T-helper 1 cell treated with Interleukin-12 subunit alpha and Interleukin-12 subunit beta and Interleukin-4 antibody, amounts not matched to agents 30 ng/mL and 1 ng/mL, for 36 hours (primary cell): ENCODE data around the gene ATP9A. TPM values are rescaled to one million over a fixed set of nuclear protein-coding genes. Genes with fewer than 3 reads are reported as not detected.
"Not testable (repeated sequence)": the region's sequence is repeated elsewhere in the genome, so short reads cannot be mapped to it uniquely, and the experiment has no call there.

Source experiments
- intact Hi-C: fragments of 100-400 bp; cut with micrococcal nuclease; formaldehyde crosslinking; loops from one replicate; pipeline ENCODE4 v1.15.1; 2024
- total RNA-seq: library from RNA; stranded (reverse); gene quantifications from 2 replicates; pipeline ENCODE4 v1.2.3, GENCODE V29; 2022

ATP9A gene
- total RNA-seq, 1 donor from 2014 or later, result 3.2 TPM

DNA sequence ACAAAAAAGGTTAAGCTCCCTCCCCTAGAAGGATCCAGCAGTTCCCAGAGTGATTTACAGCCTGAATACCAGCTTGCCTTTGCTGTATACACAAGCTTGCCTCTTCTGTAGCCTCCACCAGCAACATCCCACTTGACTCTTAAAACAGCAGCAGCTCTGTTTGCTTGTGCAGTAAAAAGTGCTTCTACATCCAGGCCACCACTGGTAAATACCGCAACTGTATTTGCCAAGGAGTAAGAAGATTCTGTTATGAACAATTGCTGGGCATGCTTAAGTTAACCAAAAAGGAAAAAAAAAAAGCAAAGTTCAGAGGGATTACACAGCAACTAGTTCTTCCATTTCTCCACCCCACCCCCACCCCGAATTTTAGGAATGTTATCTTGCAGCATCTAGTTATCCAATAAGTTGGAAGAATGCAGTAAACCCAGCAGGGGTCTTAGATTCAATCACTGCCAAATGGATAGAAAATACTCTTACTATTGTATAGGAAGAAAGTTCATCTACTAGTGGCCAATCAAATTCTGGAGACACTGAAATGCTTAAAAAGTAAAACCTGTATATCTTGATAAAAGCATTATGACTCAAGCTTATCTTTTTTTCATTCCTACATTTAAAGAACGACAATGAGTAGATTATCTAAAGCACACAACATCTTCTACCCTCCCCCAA, 29.3 kb upstream of the ATP9A start:
- intact Hi-C loops, result no loop called here

DNA sequence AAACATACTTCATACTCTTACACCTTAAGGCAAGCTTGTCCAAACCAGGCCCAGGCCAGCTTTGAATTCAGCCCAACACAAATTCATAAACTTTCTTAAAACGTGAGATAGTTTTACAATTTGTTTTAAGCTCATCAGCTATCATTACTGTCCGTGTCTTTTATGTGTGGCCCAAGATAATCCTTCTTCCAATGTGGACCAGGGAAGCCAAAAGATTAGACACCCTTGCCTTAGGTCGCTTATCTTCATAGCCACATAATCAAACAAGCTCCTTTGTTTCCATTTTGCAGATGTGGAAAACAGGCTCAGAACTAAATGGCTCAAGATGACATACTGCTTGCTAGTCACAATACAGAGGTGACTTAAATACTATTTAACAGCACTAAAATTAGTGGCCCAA, 28.1 kb upstream of the ATP9A start:
- intact Hi-C loops, result no loop called here

DNA sequence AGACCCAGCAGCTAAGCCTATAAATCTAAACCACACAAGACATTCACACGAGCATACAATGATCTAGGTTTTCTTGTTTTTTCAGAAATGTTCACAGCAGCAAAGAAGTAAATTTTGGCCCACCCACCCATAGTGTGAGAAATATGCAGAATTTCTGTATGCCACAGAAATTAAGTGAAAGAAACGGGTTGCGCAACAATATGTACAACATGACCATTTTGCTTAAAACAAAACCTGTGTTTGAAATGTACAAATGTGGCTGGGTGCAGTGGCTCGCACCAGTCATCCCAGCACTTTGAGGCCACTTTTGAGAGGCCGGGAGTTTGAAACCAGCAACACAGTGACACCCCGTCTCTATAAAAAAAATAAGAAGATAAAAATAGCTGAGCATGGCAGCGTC, 24.8 kb upstream of the ATP9A start:
- intact Hi-C loops, result no loop called here

DNA sequence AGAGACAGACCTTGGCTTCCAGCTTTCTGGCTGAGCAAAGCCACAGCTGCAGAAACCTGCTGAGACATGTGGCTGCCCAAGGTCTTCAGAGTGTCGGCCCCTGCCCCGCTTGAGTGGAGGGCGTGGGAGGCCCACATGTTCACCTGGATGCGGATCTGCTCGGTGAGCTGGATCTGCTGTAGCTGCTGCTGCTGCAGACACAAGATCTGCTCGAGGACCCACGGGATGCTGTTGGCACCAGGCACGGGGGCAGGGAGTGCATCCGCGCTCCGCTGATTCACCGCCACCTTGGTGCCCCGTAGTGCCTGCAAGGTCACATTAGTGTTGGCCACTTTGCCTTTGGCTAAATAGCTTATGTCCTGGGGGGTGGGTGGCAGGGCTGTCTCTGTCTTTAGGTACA, 23.4 kb upstream of the ATP9A start:
- intact Hi-C loops, result no loop called here

DNA sequence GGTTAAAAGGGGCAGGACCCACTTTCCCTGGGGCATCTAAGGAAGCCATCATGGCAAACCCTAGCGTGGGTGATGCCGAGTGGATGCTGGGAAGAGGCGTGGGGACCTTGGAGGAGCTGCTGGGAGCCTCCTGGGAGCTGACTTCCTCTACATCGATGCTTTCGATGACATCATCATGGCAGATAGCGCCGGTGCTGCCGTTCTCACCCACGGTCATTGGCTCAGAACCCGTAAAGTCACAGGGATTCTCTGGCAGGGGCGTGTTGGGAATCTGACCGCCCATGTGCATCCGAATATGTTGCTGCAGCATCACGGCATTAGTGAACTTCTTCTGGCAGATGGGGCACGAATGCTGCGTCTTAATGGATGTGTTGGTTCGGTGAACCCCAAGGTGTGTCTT, 22.1 kb upstream of the ATP9A start:
- intact Hi-C loops, result no loop called here

DNA sequence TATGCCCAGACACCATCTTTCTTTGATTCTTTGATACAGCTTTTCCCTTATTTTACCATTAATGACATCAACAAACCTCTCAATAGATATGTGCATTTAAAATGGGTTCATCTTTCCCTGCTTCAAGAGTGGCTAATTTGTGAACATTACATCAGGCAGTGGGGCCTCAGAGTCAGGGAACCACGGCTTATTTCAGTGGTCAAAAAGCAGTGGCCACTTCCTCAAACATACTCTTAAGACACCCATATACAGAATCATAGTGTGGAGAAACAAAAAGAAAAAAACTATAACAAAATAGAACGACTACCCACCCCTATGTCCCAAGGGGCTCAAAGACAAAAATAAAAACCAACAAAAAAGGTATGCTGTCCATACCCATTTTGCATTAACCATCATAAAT, 21.2 kb upstream of the ATP9A start:
- intact Hi-C loops, result no loop called here

DNA sequence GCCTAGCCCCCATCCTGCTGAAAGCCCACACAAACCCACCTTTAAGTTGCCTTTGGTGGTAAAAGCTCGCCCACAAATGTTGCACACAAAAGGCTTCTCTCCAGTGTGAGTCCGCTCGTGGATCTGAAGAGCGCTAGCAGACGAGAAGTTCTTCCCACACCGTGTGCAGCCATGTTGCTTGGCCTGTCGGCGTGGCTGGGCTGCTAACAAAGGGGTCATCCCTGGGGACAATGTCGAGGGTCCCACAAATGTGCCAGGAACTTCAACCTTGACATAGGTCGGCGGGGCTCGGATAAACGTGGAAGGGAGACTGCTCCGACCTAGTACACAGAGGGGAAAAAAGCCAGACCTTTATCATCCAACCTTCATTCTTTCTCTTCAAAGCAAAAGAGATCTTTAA, 20.6 kb upstream of the ATP9A start:
- intact Hi-C loops, result no loop called here

GRCh38 chr20:51784299-51784698, 16.1 kb upstream of the ATP9A start:
- intact Hi-C loops, result no loop called here

DNA sequence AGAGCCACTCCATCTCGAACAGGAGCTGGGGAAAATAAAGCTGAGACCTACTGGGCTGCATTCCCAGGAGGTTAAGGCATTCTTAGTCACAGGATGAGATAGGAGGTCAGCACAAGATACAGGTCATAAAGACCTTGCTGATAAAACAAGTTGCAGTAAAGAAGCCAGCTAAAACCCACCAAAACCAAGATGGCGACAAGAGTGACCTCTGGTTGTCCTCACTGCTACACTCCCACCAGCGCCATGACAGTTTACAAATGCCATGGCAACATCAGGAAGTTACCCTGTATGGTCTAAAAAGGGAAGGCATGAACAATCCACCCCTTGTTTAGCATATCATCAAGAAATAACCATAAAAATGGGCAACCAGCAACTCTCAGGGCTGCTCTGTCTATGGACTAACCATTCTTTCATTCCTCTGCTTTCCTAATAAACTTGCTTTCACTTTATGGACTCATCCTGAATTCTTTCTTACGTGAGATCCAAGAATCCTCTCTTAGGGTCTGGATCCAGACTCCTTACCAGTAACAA, 10.1 kb upstream of the ATP9A start:
- intact Hi-C loops, result not testable (repeated sequence)

GRCh38 chr20:51775241-51775640, 7.1 kb upstream of the ATP9A start:
- intact Hi-C loops, result no loop called here

DNA sequence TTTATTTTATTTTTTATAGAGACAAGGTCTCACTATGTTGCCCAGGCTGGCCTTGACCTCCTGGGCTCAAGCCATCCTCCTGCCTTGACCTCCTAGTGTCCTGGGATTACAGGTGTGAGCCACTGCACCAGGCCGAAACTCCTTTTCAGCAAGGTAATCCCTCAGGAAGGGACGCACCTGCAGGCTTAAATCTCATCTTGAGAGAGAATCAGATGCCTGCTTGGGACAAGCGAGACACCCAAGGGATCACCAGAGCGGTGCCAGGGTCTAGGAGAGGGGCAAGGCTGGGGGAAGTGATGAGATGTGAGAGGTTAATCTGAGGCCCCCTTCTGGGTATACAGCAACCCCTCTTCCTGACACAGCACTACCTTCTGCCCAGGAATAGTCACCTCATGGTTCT, 4.0 kb upstream of the ATP9A start:
- intact Hi-C loops, result no loop called here

- intact Hi-C loops, result loop anchor here (5.0 kb wide), 1 partner anchor 262 kb away; no protein-coding TSS in a partner anchor
Observed at GRCh38 chr20:51769976-51770615, 1.9 kb upstream of the ATP9A start.

DNA sequence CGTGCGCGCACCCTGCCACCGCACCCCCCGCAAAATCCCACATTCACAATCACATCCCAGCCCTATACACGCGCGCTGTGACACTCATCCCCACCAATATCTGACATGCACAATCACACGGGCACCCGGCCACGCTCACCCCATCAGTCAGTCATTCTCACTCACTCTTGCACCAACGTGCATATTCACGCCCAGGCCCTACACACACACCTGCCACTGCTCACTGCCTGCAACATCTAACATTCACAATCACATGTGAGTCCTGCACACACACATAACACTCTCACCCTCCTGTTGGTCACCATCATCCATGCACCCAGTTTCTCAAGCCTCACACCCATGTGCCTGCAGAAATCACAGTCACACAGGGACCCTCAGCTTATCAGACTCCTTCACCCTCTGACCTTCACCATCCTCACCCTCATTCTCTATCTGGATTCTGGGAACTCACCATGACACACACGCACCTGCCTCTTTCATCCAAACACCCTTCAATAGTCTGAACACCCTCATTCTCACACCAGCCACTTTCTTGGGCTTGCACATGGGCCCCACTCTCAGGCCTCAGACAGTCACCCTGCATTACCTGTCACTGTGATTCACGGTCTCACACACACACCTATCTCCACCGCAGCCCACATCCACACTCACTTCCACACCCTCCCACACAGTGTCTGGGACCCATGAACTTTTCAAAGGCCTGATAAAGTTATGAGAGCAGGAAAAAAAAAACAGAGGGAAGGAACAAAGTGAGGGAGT, 748 bp upstream of the ATP9A start:
- intact Hi-C loops, result loop anchor here (5.0 kb wide), 1 partner anchor 263 kb away; no protein-coding TSS in a partner anchor

GRCh38 chr20:51766994-51767866, 960 bp downstream of the ATP9A start:
- intact Hi-C loops, result loop anchor here (5.0 kb wide), 1 partner anchor 265 kb away; no protein-coding TSS in a partner anchor

GRCh38 chr20:51765381-51765780, 2.8 kb downstream of the ATP9A start:
- intact Hi-C loops, result loop anchor here (5.0 kb wide), 1 partner anchor 267 kb away; no protein-coding TSS in a partner anchor

DNA sequence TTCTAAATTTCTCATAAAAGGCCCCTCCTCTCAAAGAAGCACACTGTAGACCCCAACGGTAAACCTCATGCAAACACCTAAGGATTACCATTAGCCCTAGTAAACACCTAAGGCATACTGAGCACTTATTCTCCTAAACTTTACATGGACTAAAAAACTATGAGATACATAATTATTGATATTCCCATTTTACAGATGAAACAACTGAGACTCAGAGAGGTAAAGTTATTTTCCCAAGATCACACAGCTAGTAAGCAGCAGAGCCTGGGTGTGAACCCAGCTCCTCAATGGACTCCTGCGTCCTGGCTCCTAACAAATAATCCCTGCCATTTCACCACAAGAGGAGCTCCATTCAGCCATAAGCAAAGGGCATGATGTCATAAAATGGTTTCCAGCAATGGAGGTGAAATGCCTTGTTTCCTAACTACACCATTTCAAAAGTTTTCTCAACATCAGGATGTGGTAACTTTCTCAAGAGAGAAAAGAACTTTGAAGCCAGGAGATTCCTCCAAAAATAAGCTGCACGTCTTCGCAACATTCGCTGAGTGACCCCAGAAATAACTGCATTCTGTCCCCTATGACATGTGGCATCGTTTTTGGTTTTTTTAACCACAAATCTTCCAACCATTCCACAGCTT, 4.1 kb downstream of the ATP9A start:
- intact Hi-C loops, result no loop called here

- intact Hi-C loops, result no loop called here
Observed at GRCh38 chr20:51760905-51761546, 7.2 kb downstream of the ATP9A start.

DNA sequence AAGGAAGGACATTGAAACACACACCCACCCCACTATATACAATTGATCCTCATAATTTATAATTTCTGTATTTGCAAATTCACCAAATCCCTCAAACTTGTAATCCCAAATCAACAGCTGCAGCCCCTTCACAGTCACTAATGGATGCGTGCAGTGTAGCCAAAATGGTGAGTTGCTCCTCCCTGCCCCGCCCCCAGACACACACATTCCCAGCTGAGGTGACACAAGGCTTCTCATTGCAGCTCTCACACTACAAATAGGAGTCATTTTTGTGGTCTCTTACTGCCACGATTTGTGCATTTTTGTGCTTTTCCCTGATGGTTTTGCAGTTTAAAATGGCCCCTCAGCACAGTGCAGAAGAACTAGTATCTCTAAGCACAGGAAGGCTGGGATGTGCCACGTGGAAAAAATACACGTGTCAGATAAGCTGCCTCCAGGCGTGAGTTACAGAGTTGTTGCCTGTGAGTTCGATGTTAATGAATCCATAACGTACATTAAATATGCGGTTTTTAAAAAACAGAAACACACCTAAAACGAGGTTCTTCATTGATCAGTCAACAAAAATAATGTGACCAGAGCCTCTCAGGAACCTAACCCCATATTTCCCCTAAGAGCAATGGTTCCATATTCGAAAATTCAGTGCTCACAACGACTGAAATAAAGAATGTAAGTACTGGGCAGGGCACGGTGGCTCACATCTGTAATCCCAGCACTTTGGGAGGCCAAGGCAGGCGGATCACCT, 8.2 kb downstream of the ATP9A start:
- intact Hi-C loops, result no loop called here

DNA sequence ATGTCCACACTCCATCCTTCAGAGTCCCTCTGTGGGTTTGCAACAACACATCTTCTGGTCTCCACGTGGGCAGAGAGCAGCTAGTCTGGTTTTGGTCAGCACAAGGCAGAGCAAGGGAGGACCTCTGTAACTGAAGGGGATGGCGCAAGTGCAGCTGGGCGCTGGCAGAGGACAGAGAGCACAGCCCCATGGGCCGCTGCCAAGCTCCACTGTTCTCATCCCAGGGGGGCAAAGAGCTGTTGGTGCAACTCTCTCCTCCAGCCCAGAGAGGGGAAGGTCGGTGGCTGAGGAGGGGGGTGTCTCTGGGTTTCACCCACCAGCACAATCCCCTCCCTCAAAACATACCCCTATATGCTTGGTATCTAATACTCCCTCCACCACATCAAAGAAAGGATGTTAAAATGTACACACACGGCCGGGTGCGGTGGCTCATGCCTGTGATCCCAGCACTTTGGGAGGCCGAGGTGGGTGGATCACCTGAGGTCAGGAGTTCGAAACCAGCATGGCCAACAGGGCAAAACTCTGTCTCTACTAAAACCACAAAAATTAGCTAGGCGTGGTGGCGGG, 9.1 kb downstream of the ATP9A start:
- intact Hi-C loops, result no loop called here
